Endothelial cell of umbilical vein (primary cell): ENCODE data around the gene MAFF.

Experiments
- EZH2 ChIP-seq: IDR thresholded peaks from 2 replicates; pipeline ENCODE4 v1.6.1; 2012; ENCODE audit warnings: borderline replicate concordance, low read depth, mild to moderate bottlenecking, moderate library complexity, low read length, inconsistent platforms; ENCODE audit not compliant: severe bottlenecking
- FOS ChIP-seq: IDR thresholded peaks from 2 replicates; pipeline ENCODE4 v1.6.1; 2011; ENCODE audit warnings: mild to moderate bottlenecking, low read length, moderate library complexity, borderline replicate concordance; ENCODE audit not compliant: insufficient read depth
- GATA2 ChIP-seq: IDR thresholded peaks from 2 replicates; pipeline ENCODE4 v1.7.0; 2011; ENCODE audit warnings: low read depth, mild to moderate bottlenecking, moderate library complexity, mixed read lengths, low read length; ENCODE audit not compliant: insufficient read length, insufficient read depth
- JUN ChIP-seq: IDR thresholded peaks from 2 replicates; pipeline ENCODE4 v1.6.1; 2011; ENCODE audit warnings: borderline replicate concordance, low read depth; ENCODE audit not compliant: insufficient read length, insufficient read depth
- MYC ChIP-seq: IDR thresholded peaks from one replicate; pipeline ENCODE4 v1.6.1; 2011; ENCODE audit warnings: mild to moderate bottlenecking, low read depth, low read length
- POLR2A ChIP-seq: IDR thresholded peaks from 2 replicates; pipeline ENCODE4 v1.6.1; 2012; ENCODE audit warnings: low read depth, mild to moderate bottlenecking, control low read depth, low read length
- POLR2AphosphoS5 ChIP-seq: IDR thresholded peaks from 2 replicates; pipeline ENCODE4 v1.6.1; 2012; ENCODE audit warnings: low read depth, mild to moderate bottlenecking, control low read depth, low read length, moderate library complexity; ENCODE audit not compliant: insufficient read depth
- TF ChIP-seq, protein P1 (sequence below), 2 donors: IDR thresholded peaks; 1 replicate in 1 of 2; 2 replicates in 1 of 2; pipeline ENCODE4 v1.5.1; 2011; ENCODE audit warnings: low read length in 2 of 2, mild to moderate bottlenecking in 2 of 2, moderate library complexity in 2 of 2, control low read depth in 1 of 2, inconsistent platforms in 1 of 2, low read depth in 1 of 2; ENCODE audit not compliant: insufficient read depth in 1 of 2; ENCODE audit errors: extremely low read depth in 1 of 2
- TF ChIP-seq, protein P2 (sequence below): IDR thresholded peaks from 2 replicates; pipeline ENCODE4 v1.6.1; 2011; ENCODE audit not compliant: insufficient read depth, insufficient read length

DNA sequence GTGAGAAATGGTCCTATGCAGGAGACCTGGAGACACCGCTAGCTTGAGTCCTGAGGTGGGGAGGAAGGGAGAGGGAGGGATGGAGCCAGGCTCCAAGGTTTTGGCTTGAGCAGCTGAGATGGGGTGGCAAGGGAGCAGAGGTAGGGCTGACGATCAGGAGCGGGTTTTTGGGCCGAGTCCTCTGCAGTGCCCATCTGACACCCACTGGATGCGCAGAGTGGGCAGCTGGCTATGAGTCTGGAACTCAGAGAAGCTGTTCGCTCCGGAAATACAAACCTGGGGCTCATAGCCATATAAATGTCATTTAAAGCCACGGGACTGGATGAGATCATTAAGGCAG lies 453 bp upstream of the MAFF start:
- TF ChIP-seq JUN (no peak), GATA2 (no peak), POLR2A (no peak), EZH2 (no peak), POLR2AphosphoS5 (no peak), MYC (no peak), FOS (no peak)
- TF ChIP-seq, protein P1, sequence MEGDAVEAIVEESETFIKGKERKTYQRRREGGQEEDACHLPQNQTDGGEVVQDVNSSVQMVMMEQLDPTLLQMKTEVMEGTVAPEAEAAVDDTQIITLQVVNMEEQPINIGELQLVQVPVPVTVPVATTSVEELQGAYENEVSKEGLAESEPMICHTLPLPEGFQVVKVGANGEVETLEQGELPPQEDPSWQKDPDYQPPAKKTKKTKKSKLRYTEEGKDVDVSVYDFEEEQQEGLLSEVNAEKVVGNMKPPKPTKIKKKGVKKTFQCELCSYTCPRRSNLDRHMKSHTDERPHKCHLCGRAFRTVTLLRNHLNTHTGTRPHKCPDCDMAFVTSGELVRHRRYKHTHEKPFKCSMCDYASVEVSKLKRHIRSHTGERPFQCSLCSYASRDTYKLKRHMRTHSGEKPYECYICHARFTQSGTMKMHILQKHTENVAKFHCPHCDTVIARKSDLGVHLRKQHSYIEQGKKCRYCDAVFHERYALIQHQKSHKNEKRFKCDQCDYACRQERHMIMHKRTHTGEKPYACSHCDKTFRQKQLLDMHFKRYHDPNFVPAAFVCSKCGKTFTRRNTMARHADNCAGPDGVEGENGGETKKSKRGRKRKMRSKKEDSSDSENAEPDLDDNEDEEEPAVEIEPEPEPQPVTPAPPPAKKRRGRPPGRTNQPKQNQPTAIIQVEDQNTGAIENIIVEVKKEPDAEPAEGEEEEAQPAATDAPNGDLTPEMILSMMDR (IDR thresholded peaks at IDR 0.05; ENCODE audit: extremely low read depth in 1 of 2, insufficient read depth in 1 of 2, low read depth in 1 of 2, low read length in 2 of 2) = no peak
- TF ChIP-seq, protein P2, sequence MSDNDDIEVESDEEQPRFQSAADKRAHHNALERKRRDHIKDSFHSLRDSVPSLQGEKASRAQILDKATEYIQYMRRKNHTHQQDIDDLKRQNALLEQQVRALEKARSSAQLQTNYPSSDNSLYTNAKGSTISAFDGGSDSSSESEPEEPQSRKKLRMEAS = no peak
